Peyer's patch (tissue), 4 donors: ENCODE results near the gene CHST12. TPM values are rescaled to one million over a fixed set of nuclear protein-coding genes. Genes with fewer than 3 reads are reported as not detected.
A peak's percentile ranks its signal among the peaks of the same experiment; 100 is the strongest.

Experiments
- DNase-seq, 3 donors: peaks; one replicate each; pipeline ENCODE4 v3.0.0-alpha.2; 2017 to 2019
- H3K27ac ChIP-seq, 4 donors: fragments of 200-600 bp; sonication (generic); one replicate each; pipeline ENCODE4 v1.5.1; 2016 to 2019
- H3K27me3 ChIP-seq, 2 donors: fragments of 200-600 bp; sonication (generic); one replicate each; pipeline ENCODE4 v1.5.1; 2019
- H3K36me3 ChIP-seq, 3 donors: fragments of 200-600 bp; sonication (generic); one replicate each; pipeline ENCODE4 v1.5.1; 2016 to 2019
- H3K4me1 ChIP-seq, 4 donors: fragments of 200-600 bp; sonication (generic); one replicate each; pipeline ENCODE4 v1.5.1; 2016 to 2019
- H3K4me3 ChIP-seq, 4 donors: fragments of 200-600 bp; sonication (generic); 1 replicate in 3 of 4; 2 replicates in 1 of 4; pipeline ENCODE4 v1.5.1; 2016 to 2019; ENCODE audit warnings: mild to moderate bottlenecking in 1 of 4
- H3K9me3 ChIP-seq, 4 donors: fragments of 200-600 bp; sonication (generic); one replicate each; pipeline ENCODE4 v1.5.1; 2016 to 2019; ENCODE audit warnings: mild to moderate bottlenecking in 1 of 4
- POLR2A ChIP-seq, 2 donors: fragments of 450-650 bp; IDR thresholded peaks; one replicate each; pipeline ENCODE4 v1.5.1; 2017; ENCODE audit warnings: antibody characterized with exemption in 2 of 2, mild to moderate bottlenecking in 2 of 2, moderate library complexity in 2 of 2
- total RNA-seq, 4 donors: library from RNA; depleted of rRNA; stranded (reverse); fragments of >200 nt; gene quantifications; one replicate each; pipeline ENCODE4 v1.1.0, GENCODE V29; 2016
- TF ChIP-seq, protein P1 (sequence below), 6 experiments: fragments of 450-650 bp in 4 of 6; fragments of 200-600 bp in 2 of 6; sonication (generic) in 1 of 6; IDR thresholded peaks; one replicate each; pipeline ENCODE4 v1.5.1; 2017 to 2019; ENCODE audit warnings: antibody characterized with exemption in 6 of 6, mild to moderate bottlenecking in 3 of 6, moderate library complexity in 1 of 6

Gene CHST12
- total RNA-seq, 4 donors from 2014 or later: 6.0 to 17.3 (median 13.1) TPM

DNA sequence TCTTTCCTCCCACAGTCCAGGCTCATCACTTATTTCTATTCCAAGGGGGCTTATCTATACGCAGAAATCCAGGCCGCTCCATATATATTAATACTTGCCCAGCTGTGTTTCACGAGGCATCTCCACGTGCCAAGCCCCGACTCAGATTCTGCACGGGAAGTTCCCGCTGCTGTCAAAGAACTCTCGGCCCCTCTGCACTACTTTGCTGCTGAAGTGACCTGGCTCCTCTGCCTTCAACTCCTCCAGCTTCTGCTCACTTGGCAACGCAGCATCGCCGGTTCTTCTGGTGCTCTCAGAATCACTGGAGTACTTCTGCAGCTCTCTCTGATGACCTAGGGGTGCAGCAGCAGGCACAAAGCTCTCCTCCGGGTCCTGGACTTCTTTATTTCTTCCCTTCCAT, 9.7 kb upstream of the CHST12 start:
- H3K9me3 ChIP-seq: no peaks in the 10 kb centered on the region
- H3K4me3 ChIP-seq: no peak overlapping the region
- no peak overlapping the region for H3K27ac ChIP-seq
- TF ChIP-seq, protein P1, sequence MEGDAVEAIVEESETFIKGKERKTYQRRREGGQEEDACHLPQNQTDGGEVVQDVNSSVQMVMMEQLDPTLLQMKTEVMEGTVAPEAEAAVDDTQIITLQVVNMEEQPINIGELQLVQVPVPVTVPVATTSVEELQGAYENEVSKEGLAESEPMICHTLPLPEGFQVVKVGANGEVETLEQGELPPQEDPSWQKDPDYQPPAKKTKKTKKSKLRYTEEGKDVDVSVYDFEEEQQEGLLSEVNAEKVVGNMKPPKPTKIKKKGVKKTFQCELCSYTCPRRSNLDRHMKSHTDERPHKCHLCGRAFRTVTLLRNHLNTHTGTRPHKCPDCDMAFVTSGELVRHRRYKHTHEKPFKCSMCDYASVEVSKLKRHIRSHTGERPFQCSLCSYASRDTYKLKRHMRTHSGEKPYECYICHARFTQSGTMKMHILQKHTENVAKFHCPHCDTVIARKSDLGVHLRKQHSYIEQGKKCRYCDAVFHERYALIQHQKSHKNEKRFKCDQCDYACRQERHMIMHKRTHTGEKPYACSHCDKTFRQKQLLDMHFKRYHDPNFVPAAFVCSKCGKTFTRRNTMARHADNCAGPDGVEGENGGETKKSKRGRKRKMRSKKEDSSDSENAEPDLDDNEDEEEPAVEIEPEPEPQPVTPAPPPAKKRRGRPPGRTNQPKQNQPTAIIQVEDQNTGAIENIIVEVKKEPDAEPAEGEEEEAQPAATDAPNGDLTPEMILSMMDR (IDR thresholded peaks at IDR 0.05): no peak
- no peak for TF ChIP-seq POLR2A (IDR thresholded peaks at IDR 0.05)
- no peaks in the 10 kb centered on the region for H3K27me3 ChIP-seq
- no peak for DNase-seq
- no peaks in the 10 kb centered on the region for H3K4me1 ChIP-seq
- no peaks in the 10 kb centered on the region for H3K36me3 ChIP-seq

DNA sequence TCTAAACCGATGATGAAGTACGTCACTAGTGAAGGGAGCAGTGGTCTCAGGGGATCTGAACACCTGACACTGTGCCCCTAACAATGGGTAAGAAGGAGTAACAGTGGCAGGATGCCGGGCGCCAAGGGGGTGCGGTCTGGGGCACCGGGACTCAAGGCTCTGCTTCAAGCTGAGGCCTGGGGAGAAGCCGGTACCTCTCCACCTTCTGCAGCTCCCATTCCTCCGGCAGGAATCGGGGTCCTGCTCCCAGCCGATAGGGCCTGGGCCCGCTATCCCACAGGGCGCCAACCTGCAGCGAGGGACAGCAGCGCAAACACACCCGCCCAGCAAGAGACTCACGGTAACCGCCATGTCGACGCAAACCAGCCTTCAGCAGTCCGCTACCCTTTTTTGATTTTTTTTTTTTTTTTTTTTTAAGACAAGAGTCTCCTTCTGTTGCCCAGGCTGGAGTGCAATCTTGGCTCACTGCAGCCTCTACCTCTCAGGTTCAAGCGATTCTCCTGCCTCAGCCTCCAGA, 8.8 kb upstream of the CHST12 start:
- H3K9me3 ChIP-seq: no peaks in the 10 kb centered on the region
- no peak for DNase-seq
- H3K27ac ChIP-seq: no peak overlapping the region
- H3K4me1 ChIP-seq: peaks cover 0 to 4% (median 0%) of the 10 kb centered on the region in 4 donors
- H3K4me3 ChIP-seq: no peak overlapping the region
- no peaks in the 10 kb centered on the region for H3K27me3 ChIP-seq
- H3K36me3 ChIP-seq: no peaks in the 10 kb centered on the region
- no peak for TF ChIP-seq POLR2A (IDR thresholded peaks at IDR 0.05)
- TF ChIP-seq, protein P1 (IDR thresholded peaks at IDR 0.05): no peak

DNA sequence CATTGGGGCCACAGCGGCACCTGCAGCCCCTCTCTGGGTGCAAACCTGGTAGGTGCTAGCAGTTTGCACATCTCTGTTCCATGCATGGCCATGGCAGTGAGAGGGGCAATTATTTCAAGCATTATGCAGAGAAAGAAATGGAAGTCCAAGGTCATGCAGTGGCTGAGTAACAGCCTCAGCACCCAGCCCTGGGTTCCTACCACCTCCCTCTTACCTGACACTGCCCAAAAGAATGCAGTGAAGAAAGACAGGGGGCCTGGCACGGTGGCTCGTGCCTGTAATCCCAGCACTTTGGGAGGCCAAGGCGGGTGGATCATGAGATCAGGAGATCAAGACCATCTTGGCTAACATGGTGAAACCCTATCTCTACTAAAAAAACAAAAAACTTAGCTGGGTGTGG, 4.9 kb upstream of the CHST12 start:
- H3K36me3 ChIP-seq: no peaks in the 10 kb centered on the region

DNA sequence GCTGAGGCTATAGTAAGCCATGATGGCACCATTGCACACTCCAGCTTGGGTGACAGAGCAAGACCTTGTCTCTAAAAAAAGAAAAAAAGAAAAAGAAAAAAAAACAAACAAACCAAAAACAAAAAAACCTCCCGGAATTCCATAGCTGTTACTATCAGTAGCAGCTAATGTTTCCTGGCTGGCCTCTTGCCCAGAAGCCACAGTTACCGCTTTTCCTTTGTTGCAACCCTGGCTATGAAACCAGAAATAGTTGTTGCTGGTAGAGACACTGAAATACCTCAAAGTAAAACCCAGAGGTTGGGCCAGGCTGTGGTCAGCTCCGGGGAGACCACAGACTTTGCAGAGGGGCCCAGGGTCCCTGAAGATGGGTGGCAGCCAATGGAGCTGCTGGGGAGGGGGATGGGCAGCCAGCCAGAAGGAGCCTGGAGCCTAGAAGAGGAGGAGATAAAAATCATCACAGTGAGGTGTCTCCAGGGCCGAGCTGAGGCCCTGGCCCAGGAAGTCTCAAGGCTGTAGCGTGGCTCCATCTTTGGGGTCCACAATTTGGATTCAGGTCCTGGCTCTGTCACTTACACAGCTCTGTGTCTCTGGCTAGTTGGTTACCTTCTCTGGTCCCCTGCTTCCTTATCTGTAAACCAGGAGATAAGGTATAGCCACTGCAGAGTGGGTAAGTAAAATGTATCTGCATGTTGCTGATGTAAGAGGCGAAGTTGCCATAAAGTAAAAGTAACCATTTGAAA, 3.4 kb upstream of the CHST12 start:
- H3K27ac ChIP-seq: peak overlapping the region in 3 of 4 donors; percentile 55 to 65 (median 64)
- no peaks in the 10 kb centered on the region for H3K9me3 ChIP-seq
- no peak overlapping the region for H3K4me3 ChIP-seq
- H3K4me1 ChIP-seq: peaks cover 0 to 26% (median 4%) of the 10 kb centered on the region in 4 donors
- no peak for TF ChIP-seq POLR2A (IDR thresholded peaks at IDR 0.05)
- TF ChIP-seq, protein P1 (IDR thresholded peaks at IDR 0.05): no peak
- peak in 2 of 3 donors; percentile 34 to 79 for DNase-seq
- no peaks in the 10 kb centered on the region for H3K36me3 ChIP-seq
- no peaks in the 10 kb centered on the region for H3K27me3 ChIP-seq

More for the DNA sequence above, 4.9 kb upstream of the CHST12 start:
- Histone ChIP-seq H3K27ac (no peak overlapping the region), H3K27me3 (no peaks in the 10 kb centered on the region), H3K9me3 (no peaks in the 10 kb centered on the region), H3K4me1 (peaks cover 0 to 18% (median 0%) of the 10 kb centered on the region in 4 donors), H3K4me3 (no peak overlapping the region)
- TF ChIP-seq, protein P1 (IDR thresholded peaks at IDR 0.05): no peak
- DNase-seq: no peak

DNA sequence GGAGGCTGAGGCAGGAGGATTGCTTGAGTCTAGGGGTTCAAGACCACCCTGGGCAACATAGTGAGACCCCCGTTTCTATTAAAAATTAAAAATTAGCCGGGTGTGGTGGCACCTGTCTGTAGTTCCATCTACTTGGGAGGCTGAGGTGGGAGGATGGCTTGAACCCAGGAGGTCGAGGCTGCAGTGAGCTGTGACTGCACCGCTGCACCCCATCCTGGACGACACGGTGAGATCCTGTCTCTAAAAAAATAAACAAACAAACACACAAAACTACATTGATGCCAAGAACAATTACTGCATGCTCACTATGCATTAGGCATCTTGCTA, 761 bp upstream of the CHST12 start:
- no peak for DNase-seq
- Histone ChIP-seq H3K4me1 (peaks cover 0 to 33% (median 12%) of the 10 kb centered on the region in 4 donors), H3K27me3 (no peaks in the 10 kb centered on the region), H3K9me3 (no peaks in the 10 kb centered on the region), H3K27ac (peak overlapping the region in 2 of 4 donors; percentile 44 to 85), H3K36me3 (no peaks in the 10 kb centered on the region), H3K4me3 (peak overlapping the region; percentile 75 to 92 (median 86))
- TF ChIP-seq, protein P1 (IDR thresholded peaks at IDR 0.05): no peak
- TF ChIP-seq POLR2A (IDR thresholded peaks at IDR 0.05): no peak
